K562 (cell line): ENCODE measurements around the gene KRTAP3-2. TPM values are rescaled to one million over a fixed set of nuclear protein-coding genes. Genes with fewer than 3 reads are reported as not detected.

Experiments used
- ATAC-seq: fragments of 200-7000 bp; cut with Tn5 transposase; 3 replicates; pipeline ENCODE4 v1.9.1; 2020; ENCODE audit warnings: moderate library complexity
- BruUV-seq: library from RNA; stranded (reverse); fragments of 400-500 nt; replicated peaks from 2 replicates; lab custom pipeline; 2021; lab: Mats Ljungman, UMichigan
- CTCF ChIA-PET: fragments of 300-600 bp; formaldehyde crosslinking; extraction: SDS; loops from one replicate; lab custom pipeline; 2021; ENCODE audit warnings: low intra/inter-chr PET ratio; lab: Yijun Ruan, JAX
- POLR2A ChIA-PET: fragments of 300-600, 350-650 bp; sonication (Branson Sonifier 250); formaldehyde crosslinking; extraction: SDS; loops from one replicate; lab custom pipeline; 2021; ENCODE audit warnings: antibody characterized with exemption, inconsistent platforms; lab: Yijun Ruan, JAX
- DNase-seq, 4 experiments: peaks; one replicate each; pipeline versions ENCODE4 v3.0.0 to v3.0.0-alpha.2; 2011 to 2018; ENCODE audit warnings: low spot score in 3 of 4, mixed read lengths in 3 of 4; ENCODE audit errors: extremely low read depth in 1 of 4
- FAIRE-seq: peaks from 2 replicates; lab custom pipeline; 2011; peaks lifted over from hg19 to GRCh38; lab: Jason Lieb, UNC
- H2AFZ ChIP-seq: 2 replicates; pipeline ENCODE4 v1.6.0; 2011; ENCODE audit warnings: low read depth, low read length, control low read depth, inconsistent platforms
- H3K27ac ChIP-seq: fragments of 200-600 bp; 3 replicates; pipeline ENCODE4 v1.8.0; 2011; ENCODE audit warnings: low read depth, mild to moderate bottlenecking, control low read depth, inconsistent platforms, low read length, moderate library complexity, mixed read lengths; ENCODE audit errors: extremely low read depth
- H3K27me3 ChIP-seq, 2 experiments: fragments of 300-600 bp in 1 of 2; 2 replicates in 1 of 2; 3 replicates in 1 of 2; pipeline versions ENCODE4 v1.6.0 to v1.8.0; 2011; ENCODE audit warnings: inconsistent platforms in 2 of 2, low read length in 2 of 2, mild to moderate bottlenecking in 1 of 2, mixed read lengths in 1 of 2, moderate library complexity in 1 of 2; ENCODE audit not compliant: control insufficient read depth in 2 of 2, insufficient read depth in 2 of 2
- H3K36me3 ChIP-seq: fragments of 300-600 bp; 3 replicates; pipeline ENCODE4 v1.8.0; 2011; ENCODE audit warnings: mild to moderate bottlenecking, low read length, inconsistent platforms; ENCODE audit not compliant: control insufficient read depth, insufficient read depth
- H3K4me1 ChIP-seq, 2 experiments: fragments of 200-600 bp in 1 of 2; replicated peaks in 1 of 2; 2 replicates in 1 of 2; 3 replicates in 1 of 2; pipeline versions ENCODE4 v1.5.1 to v1.8.0; 2011; ENCODE audit warnings: inconsistent platforms in 2 of 2, low read length in 2 of 2, mild to moderate bottlenecking in 1 of 2, mixed read lengths in 1 of 2, moderate library complexity in 1 of 2; ENCODE audit not compliant: control insufficient read depth in 2 of 2, insufficient read depth in 2 of 2
- H3K4me2 ChIP-seq: 2 replicates; pipeline ENCODE4 v1.6.1; 2011; ENCODE audit warnings: low read length, control low read depth, inconsistent platforms, mixed read lengths; ENCODE audit not compliant: insufficient read depth
- H3K4me3 ChIP-seq: fragments of 200-600 bp; sonication (generic), shearing (Covaris generic); 2 replicates; pipeline ENCODE4 v1.5.1; 2016; ENCODE audit warnings: control low read depth, inconsistent platforms
- H3K79me2 ChIP-seq: fragments of 200-600 bp; 3 replicates; pipeline ENCODE4 v1.8.0; 2011; ENCODE audit warnings: low read length, inconsistent platforms; ENCODE audit not compliant: control insufficient read depth, insufficient read depth
- H3K9ac ChIP-seq, 2 experiments: 2 replicates each; pipeline versions ENCODE4 v1.6.0 to v1.6.1; 2011; ENCODE audit warnings: low read depth in 2 of 2, low read length in 2 of 2, control low read depth in 1 of 2, inconsistent platforms in 1 of 2, mild to moderate bottlenecking in 1 of 2, mixed read lengths in 1 of 2; ENCODE audit not compliant: insufficient read depth in 1 of 2
- H3K9me1 ChIP-seq: one replicate; pipeline ENCODE4 v1.6.0; 2011; ENCODE audit warnings: inconsistent platforms, mild to moderate bottlenecking, low read length, moderate library complexity; ENCODE audit not compliant: control insufficient read depth, insufficient read depth
- H3K9me3 ChIP-seq: replicated peaks from 2 replicates; pipeline ENCODE4 v1.5.1; 2011; ENCODE audit warnings: low read depth, low read length, inconsistent platforms; ENCODE audit not compliant: control insufficient read depth, insufficient read depth
- H4K20me1 ChIP-seq: replicated peaks from 2 replicates; pipeline ENCODE4 v1.6.1; 2011; ENCODE audit warnings: low read length, inconsistent platforms, mixed read lengths; ENCODE audit not compliant: control insufficient read depth, insufficient read depth
- BRD4 ChIP-seq: fragments of 200-600 bp; sonication (generic); IDR thresholded peaks from 2 replicates; pipeline ENCODE4 v1.6.1; 2017; ENCODE audit warnings: inconsistent platforms
- KDM4B ChIP-seq, 2 experiments: fragments of 450-650 bp in 1 of 2; sonication (generic) in 1 of 2; IDR thresholded peaks; 2 replicates each; pipeline ENCODE4 v1.6.1; 2016 to 2017; ENCODE audit warnings: borderline replicate concordance in 2 of 2, antibody characterized with exemption in 1 of 2, low read depth in 1 of 2, mild to moderate bottlenecking in 1 of 2
- PKNOX1 ChIP-seq: fragments of 450-650 bp; IDR thresholded peaks from 2 replicates; pipeline ENCODE4 v1.6.1; 2016
- SRSF7 ChIP-seq: fragments of 200-400 bp; formaldehyde crosslinking; optimal IDR thresholded peaks from 2 replicates; pipeline ENCODE3; 2017; ENCODE audit warnings: mild to moderate bottlenecking, low read depth, low read length
- USF2 ChIP-seq: sonication (generic); formaldehyde crosslinking; IDR thresholded peaks from 2 replicates; pipeline ENCODE4 v1.5.0; 2020; ENCODE audit warnings: missing genetic modification reagents
- ZNF280A ChIP-seq: fragments of 450-650 bp; IDR thresholded peaks from 2 replicates; pipeline ENCODE4 v1.6.1; 2018; ENCODE audit warnings: mild to moderate bottlenecking, low read depth; ENCODE audit not compliant: partially characterized antibody
- ZNF76 ChIP-seq: fragments of 250-450 bp; sonication (Bioruptor Pico); IDR thresholded peaks from 2 replicates; pipeline ENCODE4 v1.4.0; 2020; ENCODE audit warnings: mild to moderate bottlenecking, moderate library complexity, borderline replicate concordance
- WGBS: fragments of 100-300 bp; shearing (Covaris generic); methylation state at CpG from one replicate; pipeline ENCODE4 v1.1.6; 2016; ENCODE audit warnings: low coverage, mixed read lengths; ENCODE audit not compliant: insufficient coverage; ENCODE audit errors: missing lambda C conversion rate; 5-methylcytosine and 5-hydroxymethylcytosine counted together
- in situ Hi-C: fragments of 300-500 bp; cut with MboI; formaldehyde crosslinking; loops from 4 replicates; pipeline ENCODE4 v1.15.0; 2018; ENCODE audit warnings: inconsistent platforms, mixed read lengths
- intact Hi-C: fragments of 100-400 bp; cut with micrococcal nuclease; formaldehyde crosslinking; loops from 2 replicates; pipeline ENCODE4 v1.14.2; 2022
- polyA plus RNA-seq, 8 experiments: library from polyadenylated mRNA; depleted of rRNA in 4 of 8; stranded (reverse) in 5 of 8; unstranded in 3 of 8; fragments of >200 nt; fragmentation: Nextera tagmentation in 2 of 8; fragmentation: Illumina TruSeq in 1 of 8; extraction: Ambion mirVana in 2 of 8; extraction: Trizol in 1 of 8; gene quantifications; 2 replicates each; pipeline versions ENCODE4 v1.2.1 to v1.2.3, GENCODE V29; 2011 to 2014; ENCODE audit warnings: inconsistent platforms in 1 of 8, missing spikeins in 1 of 8
- total RNA-seq, 7 experiments: library from RNA; depleted of rRNA in 6 of 7; stranded (reverse); fragments of >200 nt in 6 of 7; fragmentation: Illumina TruSeq in 2 of 7; extraction: Trizol in 2 of 7; gene quantifications; 2 replicates each; pipeline versions ENCODE4 v1.2.1 to v1.2.3, GENCODE V29; 2011 to 2021; ENCODE audit warnings: low replicate concordance in 1 of 7
- TF ChIP-seq, protein P1 (sequence below): fragments of 250-450 bp; sonication (Bioruptor Pico); IDR thresholded peaks from 2 replicates; pipeline ENCODE4 v1.6.1; 2021; ENCODE audit warnings: mild to moderate bottlenecking

The KRTAP3-2 gene
- total and polyA plus RNA-seq, 9 of the 15 experiments (the other 6 are each of a cell fraction or from before 2014, with no cell fraction given): not detected

- TF ChIP-seq USF2: no peak
These were observed 3.1 kb upstream of the KRTAP3-2 start (continued) for GRCh38 chr17:41002814-41003213.

DNA sequence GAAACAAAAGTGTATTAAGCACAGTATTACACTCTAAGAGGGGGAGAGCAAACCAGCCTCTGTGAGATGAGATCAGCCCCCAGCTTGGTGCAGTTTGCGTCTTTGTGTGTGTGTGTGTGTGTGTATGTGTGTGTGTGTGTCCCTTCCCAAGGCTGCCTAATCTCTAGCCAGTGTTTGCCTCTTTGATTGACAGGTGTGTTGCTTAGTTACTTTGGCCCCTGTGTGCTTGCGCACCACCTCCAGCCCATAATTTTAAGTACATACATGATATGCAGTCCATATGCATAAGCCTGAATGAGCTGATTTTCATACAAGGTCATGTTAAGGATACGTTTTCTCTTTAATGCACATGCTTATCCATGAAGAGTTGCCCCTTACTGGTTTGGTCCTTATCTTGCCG is 2.1 kb upstream of the KRTAP3-2 start:
- ATAC-seq (no peak), FAIRE-seq (no peak), DNase-seq (no peak)
- Histone ChIP-seq H4K20me1 (no peaks in the 10 kb centered on the region), H3K4me3 (no peak overlapping the region), H3K9ac (no peak overlapping the region), H2AFZ (no peak overlapping the region)
- CTCF ChIA-PET: no interaction called here
- intact Hi-C loops: no loop called here
- 0% methylated on average over 3 of the region's 4 CpGs for WGBS
- TF ChIP-seq ZNF76 (no peak), ZNF280A (no peak), BRD4 (no peak), SRSF7 (no peak), PKNOX1 (peak; percentile 76), KDM4B (IDR thresholded peaks at IDR 0.05; ENCODE audit: borderline replicate concordance in 2 of 2, low read depth in 1 of 2) (no peak)
- TF ChIP-seq, protein P1, sequence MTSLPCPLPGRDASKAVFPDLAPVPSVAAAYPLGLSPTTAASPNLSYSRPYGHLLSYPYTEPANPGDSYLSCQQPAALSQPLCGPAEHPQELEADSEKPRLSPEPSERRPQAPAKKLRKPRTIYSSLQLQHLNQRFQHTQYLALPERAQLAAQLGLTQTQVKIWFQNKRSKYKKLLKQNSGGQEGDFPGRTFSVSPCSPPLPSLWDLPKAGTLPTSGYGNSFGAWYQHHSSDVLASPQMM (CRISPR knock-in tag): no peak
- TF ChIP-seq, all 486 proteins: peak for 1
- Histone ChIP-seq H3K27me3 (peaks cover 0 to 9% of the 10 kb centered on the region in 2 experiments; a peak in 3 of 5 replicates), H3K9me3 (no peaks in the 10 kb centered on the region), H3K4me1 (no peaks in the 10 kb centered on the region; a peak in 1 of 5 replicates), H3K36me3 (no peaks in the 10 kb centered on the region), H3K79me2 (no peaks in the 10 kb centered on the region), H3K27ac (no peak overlapping the region), H3K9me1 (no peaks in the 10 kb centered on the region), H3K4me2 (no peak overlapping the region)
- POLR2A ChIA-PET: no interaction called here
- BruUV-seq: no TSS peak
- in situ Hi-C loops: no loop called here
